Esophagus muscularis mucosa (tissue), 3 donors: ENCODE data around the gene GCNA.

Experiments used
- CTCF ChIP-seq, 3 experiments: fragments of 200-600 bp in 2 of 3; fragments of 450-650 bp in 1 of 3; sonication (generic) in 2 of 3; IDR thresholded peaks; one replicate each; pipeline ENCODE4 v1.5.1; 2017 to 2019; ENCODE audit warnings: antibody characterized with exemption in 3 of 3, mild to moderate bottlenecking in 2 of 3, moderate library complexity in 1 of 3
- POLR2AphosphoS5 ChIP-seq, 2 donors: sonication (generic); formaldehyde crosslinking; IDR thresholded peaks; one replicate each; pipeline ENCODE4 v1.6.1; 2017; ENCODE audit warnings: antibody characterized with exemption in 2 of 2

GRCh38 chrX:71542411-71542810, 35.8 kb upstream of the GCNA start:
- TF ChIP-seq POLR2AphosphoS5 (IDR thresholded peaks at IDR 0.05) (no peak), CTCF (IDR thresholded peaks at IDR 0.05) (no peak)
